Esophagus muscularis mucosa (tissue), 4 donors: Measurements from ENCODE around the gene TLK1. TPM values are rescaled to one million over a fixed set of nuclear protein-coding genes. Genes with fewer than 3 reads are reported as not detected.

ENCODE experiments used
- DNase-seq: peaks from one replicate; pipeline ENCODE4 v3.0.0-alpha.2; 2017; ENCODE audit errors: extremely low spot score
- H3K27ac ChIP-seq, 4 donors: fragments of 200-600 bp; sonication (generic); replicated peaks in 1 of 4; 1 replicate in 3 of 4; 2 replicates in 1 of 4; pipeline ENCODE4 v1.5.1; 2016 to 2019; ENCODE audit warnings: mild to moderate bottlenecking in 1 of 4
- H3K27me3 ChIP-seq, 4 donors: fragments of 200-600 bp; sonication (generic); one replicate each; pipeline versions ENCODE4 v1.5.1 to v1.6.0; 2016 to 2019
- H3K36me3 ChIP-seq, 4 donors: fragments of 200-600 bp; sonication (generic); one replicate each; pipeline ENCODE4 v1.5.1; 2016 to 2019
- H3K4me1 ChIP-seq, 4 donors: fragments of 200-600 bp; sonication (generic); one replicate each; pipeline ENCODE4 v1.5.1; 2016 to 2019
- H3K4me3 ChIP-seq, 4 donors: fragments of 200-600 bp; sonication (generic); 1 replicate in 2 of 4; 2 replicates in 2 of 4; pipeline ENCODE4 v1.5.1; 2016 to 2019; ENCODE audit warnings: mild to moderate bottlenecking in 4 of 4, moderate library complexity in 1 of 4
- H3K9me3 ChIP-seq, 4 donors: fragments of 200-600 bp; sonication (generic); 1 replicate in 3 of 4; 2 replicates in 1 of 4; pipeline ENCODE4 v1.5.1; 2016 to 2019
- CTCF ChIP-seq, 3 experiments: fragments of 200-600 bp in 2 of 3; fragments of 450-650 bp in 1 of 3; sonication (generic) in 2 of 3; IDR thresholded peaks; one replicate each; pipeline ENCODE4 v1.5.1; 2017 to 2019; ENCODE audit warnings: antibody characterized with exemption in 3 of 3, mild to moderate bottlenecking in 2 of 3, moderate library complexity in 1 of 3
- EP300 ChIP-seq: sonication (generic); formaldehyde crosslinking; IDR thresholded peaks from one replicate; pipeline ENCODE4 v1.6.1; 2017; ENCODE audit warnings: antibody characterized with exemption
- POLR2A ChIP-seq: fragments of 450-650 bp; IDR thresholded peaks from one replicate; pipeline ENCODE4 v1.6.1; 2017; ENCODE audit warnings: antibody characterized with exemption, moderate library complexity, mild to moderate bottlenecking, low read depth
- POLR2AphosphoS5 ChIP-seq, 2 donors: sonication (generic); formaldehyde crosslinking; IDR thresholded peaks; one replicate each; pipeline ENCODE4 v1.6.1; 2017; ENCODE audit warnings: antibody characterized with exemption in 2 of 2
- WGBS: methylation state at CpG from one replicate; pipeline ENCODE4 v1.1.5; 2018; 5-methylcytosine and 5-hydroxymethylcytosine counted together
- intact Hi-C: fragments of 100-400 bp; cut with DNase I; formaldehyde crosslinking; loops from one replicate; pipeline ENCODE4 v1.15.1; 2023
- total RNA-seq, 4 donors: library from RNA; depleted of rRNA; stranded (reverse); fragments of >200 nt; gene quantifications; one replicate each; pipeline versions ENCODE4 v1.1.0 to v1.2.1, GENCODE V29; 2016

TLK1 gene
- total RNA-seq, 4 donors from 2014 or later, result 27.9 to 46.1 (median 34.0) TPM

DNA sequence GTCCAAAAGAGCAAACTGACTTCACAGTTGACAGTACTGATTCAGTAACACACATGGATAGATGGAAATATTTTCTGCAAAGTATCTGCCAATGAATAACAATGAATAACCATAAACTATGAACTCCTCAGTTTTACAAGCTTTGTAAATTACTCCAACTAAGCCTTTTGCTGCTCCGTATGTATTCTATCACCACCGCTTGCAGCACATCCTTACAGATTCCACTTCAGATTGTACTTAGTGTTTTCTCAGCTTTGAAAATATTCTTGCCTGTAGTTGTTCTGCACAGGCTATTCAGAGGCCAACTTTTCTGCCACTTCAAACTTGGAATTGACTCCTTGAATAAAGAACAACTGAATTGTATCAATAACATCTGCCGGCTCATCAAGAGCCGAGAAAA, 36.2 kb downstream of the TLK1 start:
- Histone ChIP-seq H3K9me3 (no peaks in the 10 kb centered on the region), H3K27me3 (no peaks in the 10 kb centered on the region), H3K4me1 (peaks cover 0 to 28% (median 24%) of the 10 kb centered on the region in 4 donors), H3K27ac (no peak overlapping the region), H3K36me3 (no peaks in the 10 kb centered on the region), H3K4me3 (no peak overlapping the region)
- WGBS, result 63% methylated on average over 4 of the region's 4 CpGs
- TF ChIP-seq EP300 (no peak), CTCF (IDR thresholded peaks at IDR 0.05) (no peak), POLR2AphosphoS5 (IDR thresholded peaks at IDR 0.05) (no peak), POLR2A (no peak)
- intact Hi-C loops, result no loop called here
- DNase-seq, result no peak

- Histone ChIP-seq H3K36me3 (peaks cover 0 to 4% (median 0%) of the 10 kb centered on the region in 4 donors), H3K4me1 (peaks cover 0 to 14% (median 2%) of the 10 kb centered on the region in 4 donors), H3K27ac (no peak overlapping the region), H3K27me3 (no peaks in the 10 kb centered on the region), H3K4me3 (no peak overlapping the region), H3K9me3 (no peaks in the 10 kb centered on the region)
- TF ChIP-seq POLR2A (no peak), POLR2AphosphoS5 (IDR thresholded peaks at IDR 0.05) (no peak), EP300 (no peak), CTCF (IDR thresholded peaks at IDR 0.05) (no peak)
- DNase-seq, result no peak
- intact Hi-C loops, result no loop called here
Observed at GRCh38 chr2:171109571-171109970, 51.1 kb downstream of the TLK1 start.

DNA sequence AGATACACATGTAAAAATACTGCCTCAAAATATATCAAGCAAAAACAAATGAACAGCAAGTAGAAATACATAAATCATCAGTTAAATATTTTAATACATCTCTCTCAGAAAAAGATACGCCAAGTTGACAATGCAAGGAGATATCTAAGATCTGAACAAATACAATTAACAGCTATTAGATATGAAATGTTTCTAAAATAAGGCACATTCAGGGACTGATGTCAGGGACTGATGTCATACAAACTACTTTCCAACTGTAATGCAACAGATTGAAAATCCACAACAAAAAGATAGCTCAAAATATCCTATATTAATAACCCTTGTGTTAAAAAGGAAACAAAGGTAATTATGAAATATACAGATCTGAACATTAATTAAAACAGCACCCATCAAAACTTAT, 51.7 kb downstream of the TLK1 start:
- Histone ChIP-seq H3K4me3 (no peak overlapping the region), H3K27me3 (no peaks in the 10 kb centered on the region), H3K27ac (no peak overlapping the region), H3K36me3 (peaks cover 0 to 4% (median 0%) of the 10 kb centered on the region in 4 donors), H3K9me3 (no peaks in the 10 kb centered on the region), H3K4me1 (peaks cover 0 to 14% (median 2%) of the 10 kb centered on the region in 4 donors)
- 75% methylated on average over 1 of the region's 1 CpG for WGBS
- intact Hi-C loops, result no loop called here
- TF ChIP-seq CTCF (IDR thresholded peaks at IDR 0.05) (no peak), EP300 (no peak), POLR2AphosphoS5 (IDR thresholded peaks at IDR 0.05) (no peak), POLR2A (no peak)
- DNase-seq, result no peak

GRCh38 chr2:171107803-171108202, 52.9 kb downstream of the TLK1 start:
- H3K36me3 ChIP-seq, result no peaks in the 10 kb centered on the region
- TF ChIP-seq CTCF (IDR thresholded peaks at IDR 0.05) (no peak), POLR2A (no peak), EP300 (no peak), POLR2AphosphoS5 (IDR thresholded peaks at IDR 0.05) (no peak)
- intact Hi-C loops, result no loop called here
- H3K4me1 ChIP-seq, result peaks cover 0 to 14% (median 2%) of the 10 kb centered on the region in 4 donors
- DNase-seq, result no peak
- no peaks in the 10 kb centered on the region for H3K9me3 ChIP-seq
- H3K27ac ChIP-seq, result no peak overlapping the region
- no peaks in the 10 kb centered on the region for H3K27me3 ChIP-seq
- 96% methylated on average over 7 of the region's 7 CpGs for WGBS
- no peak overlapping the region for H3K4me3 ChIP-seq

- no peak for TF ChIP-seq EP300
- no peak for TF ChIP-seq POLR2AphosphoS5 (IDR thresholded peaks at IDR 0.05)
- TF ChIP-seq POLR2A, result no peak
- TF ChIP-seq CTCF (IDR thresholded peaks at IDR 0.05), result no peak
- intact Hi-C loops, result no loop called here
Observed at GRCh38 chr2:171104379-171104778, 56.3 kb downstream of the TLK1 start.

More at GRCh38 chr2:171104379-171104778, 56.3 kb downstream of the TLK1 start:
- Histone ChIP-seq H3K9me3 (no peaks in the 10 kb centered on the region), H3K4me1 (no peaks in the 10 kb centered on the region), H3K36me3 (no peaks in the 10 kb centered on the region), H3K4me3 (no peak overlapping the region), H3K27me3 (no peaks in the 10 kb centered on the region), H3K27ac (no peak overlapping the region)
- no peak for DNase-seq
- WGBS, result 94% methylated on average over 1 of the region's 1 CpG
